SK-N-SH treated with all-trans-retinoic acid at 6 μM for 48 hours (cell line): ENCODE data around the gene ATP8A1.

Experiments used
- ISL1 ChIP-seq: fragments of 250-450 bp; sonication (Bioruptor Pico); IDR thresholded peaks from 2 replicates; pipeline ENCODE4 v2.1.2; 2022; ENCODE audit warnings: mild to moderate bottlenecking, moderate library complexity
- OSR1 ChIP-seq: fragments of 250-450 bp; sonication (Bioruptor Pico); IDR thresholded peaks from 2 replicates; pipeline ENCODE4 v1.8.0; 2022; ENCODE audit warnings: moderate library complexity, mild to moderate bottlenecking, inconsistent platforms
- PATZ1 ChIP-seq: fragments of 250-450 bp; sonication (Bioruptor Pico); IDR thresholded peaks from 2 replicates; pipeline ENCODE4 v1.8.0; 2020; ENCODE audit warnings: mild to moderate bottlenecking, moderate library complexity, borderline replicate concordance
- RARB ChIP-seq: fragments of 250-450 bp; sonication (Bioruptor Pico); IDR thresholded peaks from 2 replicates; pipeline ENCODE4 v1.8.0; 2021; ENCODE audit warnings: mild to moderate bottlenecking, moderate library complexity
- TOX ChIP-seq: fragments of 250-450 bp; sonication (Bioruptor Pico); IDR thresholded peaks from 2 replicates; pipeline ENCODE4 v1.8.0; 2021; ENCODE audit warnings: mild to moderate bottlenecking, moderate library complexity, borderline replicate concordance
- ZFP3 ChIP-seq: fragments of 250-450 bp; sonication (Bioruptor Pico); IDR thresholded peaks from 2 replicates; pipeline ENCODE4 v1.5.0; 2020; ENCODE audit warnings: mild to moderate bottlenecking, moderate library complexity
- ZFP30 ChIP-seq: fragments of 450-650 bp; formaldehyde crosslinking; IDR thresholded peaks from 2 replicates; pipeline ENCODE4 v1.5.0; 2022; ENCODE audit warnings: mild to moderate bottlenecking, moderate library complexity
- ZNF565 ChIP-seq: fragments of 450-650 bp; formaldehyde crosslinking; conservative IDR thresholded peaks from 2 replicates; pipeline ENCODE4 v1.5.0; 2020; ENCODE audit warnings: low read depth, mild to moderate bottlenecking, moderate library complexity
- ZNF70 ChIP-seq: fragments of 450-650 bp; formaldehyde crosslinking; IDR thresholded peaks from 2 replicates; pipeline ENCODE4 v1.5.0; 2020; ENCODE audit warnings: mild to moderate bottlenecking, moderate library complexity

- TF ChIP-seq PATZ1 (CRISPR knock-in tag) (no peak), ISL1 (CRISPR knock-in tag) (no peak), OSR1 (CRISPR knock-in tag) (no peak), ZFP3 (CRISPR knock-in tag) (no peak), RARB (CRISPR knock-in tag) (no peak), ZFP30 (no peak), ZNF565 (no peak), TOX (CRISPR knock-in tag) (no peak), ZNF70 (CRISPR knock-in tag) (no peak)
Observed at GRCh38 chr4:42641656-42642055, 15.2 kb downstream of the ATP8A1 start.
